Measurements from ENCODE around the gene SEPTIN8.

Gene SEPTIN8

DNA sequence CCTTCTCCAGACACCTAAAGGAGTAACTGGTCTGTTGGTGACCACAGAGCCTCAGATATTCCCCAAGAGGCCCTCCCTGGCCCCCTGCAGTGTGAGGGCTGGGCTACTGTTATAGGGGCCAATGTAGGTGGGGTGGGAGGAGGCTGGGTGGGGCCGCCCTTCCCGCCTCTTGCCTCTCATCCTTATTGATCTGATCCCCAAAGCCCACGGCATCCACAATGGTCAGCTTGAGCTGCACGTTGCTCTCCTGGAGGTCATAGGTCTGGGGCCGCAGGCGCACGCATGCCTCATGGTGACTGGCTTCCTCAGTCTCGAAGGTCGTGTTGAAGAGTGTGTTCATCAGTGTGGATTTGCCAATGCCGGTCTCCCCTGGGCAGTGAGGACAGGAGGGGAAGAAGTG is 13.0 kb downstream of the SEPTIN8 start:
- no peak for DNase-seq

DNA sequence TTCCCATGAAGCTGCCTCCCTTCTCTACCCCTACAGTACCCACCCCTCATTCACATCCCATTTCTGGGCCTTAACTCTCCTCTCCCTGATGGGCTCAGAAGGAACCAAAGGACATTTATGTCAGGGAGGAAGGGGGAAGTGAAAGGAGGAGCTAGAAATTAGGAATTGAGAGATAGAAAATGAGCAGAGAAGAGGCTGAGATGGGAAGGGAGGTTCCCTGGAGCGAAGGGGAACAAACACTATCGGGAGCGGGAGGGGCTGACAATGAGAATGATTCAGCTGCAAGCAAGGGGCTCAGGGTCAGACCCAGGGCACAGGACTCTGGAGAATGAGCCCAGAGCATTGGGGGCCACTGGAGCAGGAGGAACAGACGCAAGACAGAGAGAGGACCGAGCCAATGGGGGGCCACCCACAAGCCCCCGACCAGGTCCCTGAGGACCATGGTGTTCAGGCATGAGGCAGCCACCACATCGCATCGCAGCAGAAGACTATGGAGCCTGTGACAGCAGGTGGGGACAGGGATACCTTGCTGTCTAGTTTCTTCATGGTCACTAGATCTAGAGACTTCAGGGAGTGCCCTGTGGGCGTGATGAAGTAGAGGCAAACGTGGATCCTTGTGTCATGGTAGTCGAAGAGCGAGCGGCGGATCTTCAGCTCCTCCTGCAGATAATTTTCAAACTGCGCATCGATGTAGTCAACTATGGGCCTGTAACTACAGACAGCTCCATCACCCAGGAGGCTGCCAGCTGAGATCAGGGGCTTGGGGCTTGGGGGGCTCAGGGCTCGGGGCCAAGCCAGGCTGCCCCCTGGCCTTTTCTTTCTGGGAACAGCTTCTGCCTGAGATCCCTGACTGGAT is 13.6 kb downstream of the SEPTIN8 start:
- no peak for DNase-seq

- no peak for DNase-seq
These were observed 14.6 kb downstream of the SEPTIN8 start for GRCh38 chr5:132762246-132763000.

- DNase-seq: no peak
These were observed 15.5 kb downstream of the SEPTIN8 start for GRCh38 chr5:132761321-132762240.

GRCh38 chr5:132760601-132761317 is 16.3 kb downstream of the SEPTIN8 start:
- no peak for DNase-seq

GRCh38 chr5:132760049-132760420 is 17.0 kb downstream of the SEPTIN8 start:
- no peak for DNase-seq

- no peak for DNase-seq
These were observed 17.7 kb downstream of the SEPTIN8 start for GRCh38 chr5:132759114-132760048.

DNA sequence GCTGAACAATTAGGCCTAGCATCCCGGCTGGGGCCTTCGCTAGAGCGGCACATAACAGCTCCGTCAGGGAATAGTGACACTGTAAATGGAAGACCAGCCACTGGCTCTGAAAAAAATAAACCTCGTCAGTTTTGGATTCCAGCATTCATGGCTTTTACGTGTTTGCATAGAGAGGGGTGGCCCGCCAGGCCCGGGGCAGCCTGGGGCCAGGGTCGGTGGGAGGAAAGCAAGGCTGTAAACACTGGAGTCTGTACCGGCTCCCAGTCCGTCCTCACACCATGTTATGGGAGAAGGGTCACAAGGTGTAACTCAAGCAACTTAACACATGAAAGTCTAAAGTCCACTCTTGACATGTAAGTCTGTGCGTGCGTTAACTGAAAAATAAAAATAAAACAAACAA is 18.6 kb downstream of the SEPTIN8 start:
- no peak for DNase-seq

- no peak for DNase-seq
These were observed 20.5 kb downstream of the SEPTIN8 start for GRCh38 chr5:132756542-132756941.

DNA sequence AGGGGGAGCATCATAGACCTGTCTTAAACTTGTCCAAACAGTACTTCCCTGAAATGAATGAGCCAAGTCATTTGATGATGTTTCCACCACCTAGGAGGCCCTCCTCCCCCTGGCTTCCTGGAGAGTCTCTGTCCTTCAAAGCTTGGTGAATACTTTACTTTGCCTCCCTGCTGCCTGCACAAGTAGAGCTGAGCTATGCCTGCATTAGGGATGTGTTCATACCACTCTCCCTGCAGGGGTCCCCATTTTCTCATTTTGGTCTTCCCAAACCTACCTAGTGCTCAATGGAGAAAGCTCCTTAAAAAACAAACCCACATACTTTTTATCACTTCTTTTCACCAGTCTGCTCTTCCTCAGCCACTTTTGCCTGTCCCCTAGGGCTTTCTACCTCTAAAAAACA is 22.1 kb downstream of the SEPTIN8 start:
- no peak for DNase-seq

DNA sequence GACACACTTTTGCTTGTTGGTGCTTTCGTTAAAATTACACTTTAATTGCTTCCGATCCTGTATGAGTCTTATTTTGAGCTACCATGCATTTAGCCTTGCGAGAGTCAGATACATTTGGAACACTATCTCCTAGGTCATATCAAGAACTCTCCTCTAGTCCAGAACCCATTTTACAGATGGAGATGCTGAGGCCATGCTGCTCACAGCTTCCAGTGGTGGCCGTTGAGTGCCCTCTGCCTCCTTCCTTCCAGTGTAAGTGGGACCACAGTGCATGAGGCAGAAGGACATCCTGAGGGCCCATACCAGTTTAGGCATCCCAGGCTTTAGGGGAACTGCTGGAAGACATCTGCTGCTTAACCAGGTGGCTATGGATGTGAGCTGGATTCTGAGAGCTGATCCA is 22.9 kb downstream of the SEPTIN8 start:
- DNase-seq: no peak

DNA sequence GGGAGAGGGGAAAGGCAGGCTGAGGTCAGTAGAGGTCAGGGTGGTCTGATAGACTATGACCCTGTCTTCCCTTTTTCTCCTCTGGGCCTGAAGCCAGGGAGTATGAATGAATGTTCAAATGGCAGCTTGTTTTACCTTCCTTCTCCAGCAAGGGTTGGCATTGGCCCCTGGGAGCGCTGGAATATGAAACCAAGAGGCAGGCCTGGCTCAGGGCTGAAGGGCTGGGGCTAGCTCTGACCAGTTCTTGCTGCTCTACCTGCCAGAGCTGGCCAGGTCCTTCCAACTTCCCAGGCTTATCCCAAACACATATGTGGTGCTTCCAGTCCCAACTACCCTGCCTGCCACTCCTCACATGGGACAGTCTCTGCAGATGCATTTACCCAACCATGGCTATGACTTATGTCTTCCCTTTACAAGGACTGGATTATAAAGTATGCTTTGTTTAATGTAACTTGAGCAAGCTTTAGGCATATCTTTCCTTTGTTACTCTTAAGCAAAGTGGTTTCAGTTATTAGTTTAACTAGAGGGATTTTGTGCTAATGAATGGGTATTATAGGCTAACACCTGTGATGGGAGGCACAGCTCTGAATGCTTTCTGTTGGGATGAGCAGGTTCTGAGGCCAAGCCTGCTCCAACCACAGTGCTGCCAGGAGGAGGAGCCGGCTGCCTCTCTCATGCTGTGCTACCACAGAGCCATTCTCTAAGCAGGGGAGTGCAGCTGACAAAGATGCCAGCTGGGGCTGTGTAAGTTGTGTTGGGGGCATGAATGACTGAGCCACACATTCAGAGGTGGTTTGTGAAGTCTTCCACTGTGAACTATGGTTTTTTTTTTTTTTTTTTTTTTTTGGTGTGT is 23.7 kb downstream of the SEPTIN8 start:
- no peak for DNase-seq

GRCh38 chr5:132752581-132753125 is 24.4 kb downstream of the SEPTIN8 start:
- DNase-seq: no peak

DNA sequence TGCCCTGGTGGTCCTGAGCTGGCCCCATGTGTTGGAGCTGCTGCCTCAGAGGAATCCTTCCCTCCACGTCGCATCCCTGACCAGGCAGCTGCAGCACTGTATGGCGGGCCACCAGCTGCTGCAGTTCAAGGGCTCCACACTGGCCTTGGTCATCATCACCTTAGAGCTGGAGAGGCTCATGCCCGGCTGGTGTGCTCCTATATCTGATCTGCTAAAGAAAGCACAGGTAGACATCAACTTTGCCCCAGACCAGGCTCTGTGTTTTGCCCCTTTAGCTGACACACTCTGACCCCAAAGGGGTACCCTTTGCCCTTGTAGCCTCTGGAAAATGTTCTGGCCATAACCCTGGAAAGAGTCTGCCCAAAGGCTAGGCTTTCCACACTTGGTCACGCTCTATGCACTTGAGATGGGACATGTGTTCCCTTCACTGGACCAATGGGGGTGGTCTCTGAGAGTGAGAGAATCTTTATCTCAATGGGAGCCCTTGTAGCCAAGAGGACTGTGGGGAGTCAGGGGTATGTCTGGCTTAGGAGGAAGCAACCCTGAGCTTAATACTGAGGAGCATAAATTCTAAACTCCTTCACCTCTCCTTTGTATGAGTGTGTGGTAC is 25.0 kb downstream of the SEPTIN8 start:
- no peak for DNase-seq

GRCh38 chr5:132751444-132751843 is 25.6 kb downstream of the SEPTIN8 start:
- no peak for DNase-seq

- DNase-seq: no peak
These were observed 26.4 kb downstream of the SEPTIN8 start for GRCh38 chr5:132750471-132751230.

DNA sequence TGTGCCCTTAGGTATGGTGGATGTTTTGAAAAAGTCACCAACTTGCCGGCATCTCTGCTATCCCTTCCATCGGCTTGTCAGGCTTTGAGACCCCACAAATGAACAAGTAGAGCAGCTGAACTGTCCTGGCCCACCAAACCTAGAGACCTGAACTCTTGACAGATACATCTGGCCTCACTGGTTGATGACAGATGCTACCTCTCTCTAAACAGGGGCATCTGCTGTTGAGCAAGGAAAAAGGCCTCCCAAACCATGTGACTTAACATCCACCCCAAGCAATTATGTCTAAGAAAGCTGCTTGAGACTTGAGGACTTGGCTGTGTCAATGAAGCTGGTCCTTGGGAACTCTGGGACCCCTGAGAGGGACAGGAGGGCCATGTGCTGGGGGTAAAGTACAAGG is 27.5 kb downstream of the SEPTIN8 start:
- DNase-seq: no peak

- DNase-seq: no peak
These were observed 28.5 kb downstream of the SEPTIN8 start for GRCh38 chr5:132748522-132749000.
